CD4-positive, alpha-beta T cell treated with Interleukin-6 for 4 hours (primary cell): ENCODE measurements around the gene AUTS2.

Experiments used
- DNase-seq: peaks from one replicate; pipeline ENCODE4 v3.0.0-alpha.2; 2020; ENCODE audit warnings: mixed read lengths

AUTS2 gene

GRCh38 chr7:70761711-70762328 is 1163.5 kb downstream of the AUTS2 start:
- no peak for DNase-seq

DNA sequence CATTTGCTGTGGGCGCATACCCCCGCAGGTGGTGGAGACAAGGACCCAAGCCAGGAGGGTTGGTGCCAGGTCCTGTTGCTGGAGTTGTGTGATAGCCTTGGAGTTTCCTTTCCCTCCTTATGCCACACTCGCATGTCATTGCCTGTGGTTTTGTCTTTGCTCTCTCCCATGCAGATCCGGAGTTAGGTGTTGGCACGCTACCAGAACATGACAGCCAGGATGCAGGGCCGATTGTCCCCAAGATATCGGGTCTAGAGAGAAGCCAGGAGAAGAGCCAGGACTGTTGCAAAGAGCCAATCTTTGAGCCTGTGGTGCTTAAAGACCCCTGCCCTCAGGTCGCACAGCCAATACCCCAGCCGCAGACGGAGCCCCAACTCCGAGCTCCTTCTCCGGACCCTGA is 1164.4 kb downstream of the AUTS2 start:
- DNase-seq, result no peak

DNA sequence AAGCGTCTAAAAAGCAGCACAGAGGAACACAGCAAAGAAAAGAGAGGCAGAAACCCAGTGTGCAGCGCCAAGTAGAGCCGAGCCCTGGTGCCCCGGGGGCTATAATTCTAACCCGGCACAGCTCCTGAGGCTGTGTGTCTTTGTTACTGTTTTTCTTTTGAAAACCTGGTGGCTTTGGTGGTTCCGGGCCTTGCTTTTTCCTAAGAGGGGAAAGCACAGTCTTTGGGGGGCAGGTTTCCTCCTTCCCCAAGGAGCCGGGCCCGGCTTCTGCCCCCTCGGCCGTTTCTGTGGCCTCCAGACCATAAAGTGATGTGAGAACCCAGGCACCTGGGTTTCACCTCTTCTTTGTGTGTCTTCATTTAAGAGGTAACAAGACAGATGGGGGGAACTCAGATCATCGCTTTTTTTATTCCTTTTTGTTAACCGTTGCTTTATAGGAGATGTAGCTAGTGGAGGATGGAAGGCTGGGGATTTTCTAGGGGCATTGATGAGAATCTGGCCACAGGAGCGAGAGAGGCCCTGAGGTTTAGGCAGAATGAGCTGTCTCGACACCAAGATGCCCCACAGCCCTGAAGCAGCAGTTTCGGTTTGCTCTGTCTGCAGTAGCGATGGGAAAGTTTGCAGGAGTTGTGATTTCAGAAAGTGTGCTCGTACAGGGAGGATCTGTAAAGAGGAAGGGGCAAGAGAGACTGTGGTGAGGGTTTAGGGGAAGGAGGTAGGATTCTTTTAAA is 1165.9 kb downstream of the AUTS2 start:
- peak; percentile 29 for DNase-seq

DNA sequence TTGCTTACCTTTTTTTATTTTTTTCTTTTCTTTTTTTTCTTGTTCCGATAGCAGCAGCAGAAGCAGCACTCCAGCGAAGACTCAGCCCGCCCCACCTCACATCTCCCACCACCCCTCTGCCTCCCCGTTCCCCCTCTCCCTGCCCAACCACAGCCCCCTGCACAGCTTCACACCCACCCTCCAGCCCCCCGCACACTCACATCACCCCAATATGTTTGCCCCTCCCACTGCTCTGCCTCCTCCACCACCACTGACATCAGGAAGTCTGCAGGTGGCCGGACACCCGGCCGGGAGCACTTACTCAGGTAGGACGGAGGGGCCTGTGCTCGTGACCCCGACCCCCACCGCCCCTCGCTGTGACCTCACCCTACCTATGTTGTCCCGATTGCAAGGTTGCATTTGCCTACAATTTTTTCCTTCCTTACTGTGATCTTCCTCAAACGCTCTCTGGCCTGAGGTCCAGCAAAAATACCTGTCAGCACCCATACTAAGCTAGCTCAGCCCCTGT is 1166.5 kb downstream of the AUTS2 start:
- no peak for DNase-seq

GRCh38 chr7:70765651-70766050 is 1167.4 kb downstream of the AUTS2 start:
- no peak for DNase-seq

DNA sequence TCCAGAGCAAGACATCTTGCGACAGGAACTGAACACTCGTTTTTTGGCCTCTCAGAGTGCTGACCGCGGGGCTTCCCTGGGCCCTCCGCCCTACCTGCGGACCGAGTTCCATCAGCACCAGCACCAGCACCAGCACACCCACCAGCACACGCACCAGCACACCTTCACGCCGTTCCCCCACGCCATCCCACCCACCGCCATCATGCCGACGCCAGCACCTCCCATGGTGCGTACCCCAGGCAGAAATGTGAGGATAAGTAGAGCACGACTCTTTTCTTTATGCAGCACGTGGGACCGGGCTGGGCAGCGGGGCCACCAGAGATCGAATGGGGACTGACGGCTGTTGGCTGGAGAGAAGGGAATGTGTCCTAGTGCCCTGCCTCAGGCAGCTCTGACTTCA is 1167.8 kb downstream of the AUTS2 start:
- DNase-seq, result no peak

GRCh38 chr7:70766694-70767093 is 1168.4 kb downstream of the AUTS2 start:
- DNase-seq, result no peak

DNA sequence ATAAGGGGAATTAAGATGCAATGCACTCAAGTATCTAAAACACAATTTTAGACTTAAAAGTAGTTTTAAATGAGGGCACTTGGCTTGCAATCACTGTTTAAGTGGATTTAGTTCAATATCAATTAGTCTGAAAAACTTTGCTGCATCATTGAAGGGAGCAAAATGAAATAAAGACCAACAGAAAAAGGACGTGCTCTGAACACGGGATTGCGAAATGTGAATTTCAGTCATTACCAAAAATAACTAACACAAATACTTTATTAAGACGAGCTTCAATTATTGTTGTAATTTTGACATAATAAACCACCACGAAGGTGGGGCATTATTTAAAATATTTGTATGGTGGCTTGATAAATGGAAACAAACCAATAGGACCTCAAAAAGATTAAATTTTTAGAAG is 1171.9 kb downstream of the AUTS2 start:
- DNase-seq, result no peak

DNA sequence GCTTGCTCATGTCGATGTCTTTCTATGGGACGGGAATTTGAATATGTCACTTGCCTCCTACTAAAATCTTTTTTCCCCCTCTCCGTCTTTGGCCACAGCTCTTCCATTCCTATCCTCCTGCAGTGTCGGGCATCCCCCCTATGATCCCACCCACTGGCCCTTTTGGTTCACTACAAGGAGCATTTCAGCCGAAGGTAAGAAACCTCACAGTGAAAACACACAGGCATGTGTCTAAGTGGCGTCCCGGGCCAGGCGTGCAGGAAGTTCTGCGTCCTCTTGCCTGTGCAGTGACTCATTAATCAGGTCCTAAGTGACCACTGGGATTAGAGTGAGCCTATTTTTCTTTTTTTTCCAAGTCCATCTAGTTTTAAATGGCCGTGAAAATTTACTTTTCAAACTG is 1173.2 kb downstream of the AUTS2 start:
- no peak for DNase-seq

DNA sequence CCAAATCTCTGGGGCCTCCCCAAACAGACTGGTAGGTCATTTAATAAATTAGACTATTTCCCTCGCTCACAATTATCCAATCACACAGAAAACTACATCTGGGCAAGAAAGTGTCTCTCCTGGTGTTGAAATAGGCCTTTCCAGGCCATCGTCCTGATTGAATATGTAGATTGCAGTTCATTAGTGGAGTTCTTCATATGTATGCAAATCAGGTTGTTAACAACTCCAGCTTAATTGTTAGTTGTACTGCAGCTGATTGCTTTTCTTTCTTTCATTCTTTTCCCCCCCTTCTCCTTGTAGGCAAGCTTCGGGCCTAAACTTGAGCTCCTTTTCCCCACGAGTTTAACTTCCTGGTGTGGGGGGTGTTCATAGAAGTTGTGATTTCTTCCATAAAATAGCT is 1174.6 kb downstream of the AUTS2 start:
- DNase-seq, result no peak

DNA sequence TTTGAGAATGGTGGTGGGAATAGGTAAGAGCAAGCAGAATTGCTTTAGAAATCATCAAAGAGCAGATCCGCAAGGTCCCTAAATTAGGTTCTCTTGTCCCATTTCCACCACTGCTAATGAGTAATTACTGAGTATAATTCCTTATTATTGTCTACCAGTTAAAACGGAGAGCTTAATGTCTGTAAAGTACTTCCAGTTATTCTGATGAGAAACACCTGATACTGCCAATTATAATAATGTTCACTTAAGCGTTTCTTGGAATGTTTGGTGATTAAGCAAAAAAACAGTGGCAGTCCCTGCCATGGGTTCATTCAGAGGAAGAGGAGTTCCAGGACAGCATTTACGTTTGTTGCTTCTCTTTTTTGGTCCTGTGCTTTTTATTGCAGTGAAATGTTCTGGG is 1175.1 kb downstream of the AUTS2 start:
- no peak for DNase-seq

- DNase-seq, result no peak
Observed at GRCh38 chr7:70774950-70775527, 1176.8 kb downstream of the AUTS2 start.

DNA sequence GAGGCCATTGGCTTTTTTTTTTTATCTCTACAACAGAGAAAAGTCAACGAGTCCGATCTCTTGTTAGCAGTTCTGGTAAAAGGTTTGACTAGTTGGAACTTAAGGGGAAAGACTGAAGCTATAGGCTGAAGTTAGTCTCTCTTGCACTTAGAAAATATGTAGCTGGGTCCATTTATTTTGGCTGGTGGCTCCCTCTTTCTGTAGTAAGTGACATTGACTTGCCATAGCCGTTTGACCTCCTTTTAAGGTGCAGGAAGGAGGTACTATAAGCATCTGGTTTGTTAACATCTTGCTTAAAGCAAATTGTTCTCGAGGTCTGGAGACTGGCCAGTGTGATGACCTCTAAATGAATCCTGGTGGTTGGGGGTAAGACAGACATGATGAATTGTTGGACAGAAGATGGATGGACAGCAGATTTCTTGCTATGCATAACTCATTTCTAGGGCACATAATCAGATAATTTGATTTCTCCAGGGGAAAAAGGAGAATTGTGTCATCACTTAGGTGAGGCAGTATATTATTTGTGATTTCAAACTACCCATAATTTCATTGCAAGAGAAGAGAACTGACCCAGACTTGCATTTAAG is 1177.4 kb downstream of the AUTS2 start:
- DNase-seq, result no peak

GRCh38 chr7:70776627-70777101 is 1178.4 kb downstream of the AUTS2 start:
- peak; percentile 38 for DNase-seq

DNA sequence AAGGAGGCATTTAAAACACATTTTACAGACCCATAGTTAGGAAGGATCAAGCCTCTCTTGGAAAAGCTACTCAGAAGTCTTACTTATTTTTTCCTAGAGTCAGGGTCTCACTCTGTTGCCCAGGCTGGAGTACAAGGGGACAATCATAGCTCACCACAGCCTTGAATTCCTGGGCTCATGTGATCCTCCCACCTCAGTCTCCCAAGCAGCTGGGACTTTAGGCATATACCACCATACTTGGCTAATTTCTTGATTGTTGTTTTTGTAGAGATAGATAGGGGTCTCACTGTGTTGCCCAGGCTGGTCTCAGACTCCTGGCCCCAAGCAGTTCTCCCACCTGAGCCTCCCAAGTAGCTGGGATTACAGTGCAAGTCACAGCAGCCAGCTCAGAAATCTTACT is 1179.0 kb downstream of the AUTS2 start:
- DNase-seq, result no peak

- DNase-seq, result no peak
Observed at GRCh38 chr7:70778585-70778984, 1180.3 kb downstream of the AUTS2 start.

DNA sequence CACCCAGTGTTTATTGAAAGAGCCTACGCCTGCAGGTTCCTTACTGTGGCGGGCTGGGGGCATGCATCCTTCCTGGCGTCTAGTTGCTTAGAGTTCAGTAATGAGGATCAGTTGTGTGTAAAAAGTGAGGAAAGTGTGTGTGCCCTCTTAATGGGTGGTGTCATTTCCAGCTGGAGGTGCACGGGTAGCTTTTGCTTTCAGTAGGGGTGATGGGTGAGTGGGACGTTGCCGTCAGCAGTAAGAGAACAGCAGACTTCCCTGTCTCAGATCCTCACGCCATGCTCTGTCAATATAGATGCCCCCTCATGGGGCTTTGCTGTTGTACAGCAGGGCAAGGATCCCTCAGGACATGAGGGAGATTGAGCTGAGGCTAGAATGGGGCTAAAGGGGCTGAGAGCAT is 1181.0 kb downstream of the AUTS2 start:
- peak; percentile 30 for DNase-seq

GRCh38 chr7:70781922-70782311 is 1183.6 kb downstream of the AUTS2 start:
- no peak for DNase-seq

GRCh38 chr7:70782796-70783195 is 1184.5 kb downstream of the AUTS2 start:
- DNase-seq, result no peak

GRCh38 chr7:70785427-70785826 is 1187.2 kb downstream of the AUTS2 start:
- no peak for DNase-seq

- no peak for DNase-seq
Observed at GRCh38 chr7:70786076-70786475, 1187.8 kb downstream of the AUTS2 start.

- DNase-seq, result no peak
Observed at GRCh38 chr7:70787286-70787685, 1189.0 kb downstream of the AUTS2 start.

DNA sequence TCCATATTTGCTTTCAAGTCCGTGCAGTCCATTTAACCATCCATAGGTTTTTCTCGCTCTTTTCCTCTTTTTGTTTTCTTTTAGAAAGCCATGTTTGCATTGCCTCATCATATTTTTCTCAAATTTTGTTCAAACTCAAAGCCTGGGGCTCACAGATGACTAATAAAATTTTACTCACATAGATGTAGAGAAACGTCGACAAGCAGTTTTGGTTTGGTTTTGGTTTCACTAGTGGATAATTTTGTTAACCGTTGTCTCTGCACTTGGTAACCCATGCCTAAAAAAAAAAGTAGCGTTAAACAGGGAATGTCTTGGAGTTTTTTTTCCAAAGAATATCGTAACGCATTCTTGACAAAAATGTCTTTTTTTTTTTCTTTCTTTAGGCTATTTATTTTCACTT is 1189.5 kb downstream of the AUTS2 start:
- no peak for DNase-seq

DNA sequence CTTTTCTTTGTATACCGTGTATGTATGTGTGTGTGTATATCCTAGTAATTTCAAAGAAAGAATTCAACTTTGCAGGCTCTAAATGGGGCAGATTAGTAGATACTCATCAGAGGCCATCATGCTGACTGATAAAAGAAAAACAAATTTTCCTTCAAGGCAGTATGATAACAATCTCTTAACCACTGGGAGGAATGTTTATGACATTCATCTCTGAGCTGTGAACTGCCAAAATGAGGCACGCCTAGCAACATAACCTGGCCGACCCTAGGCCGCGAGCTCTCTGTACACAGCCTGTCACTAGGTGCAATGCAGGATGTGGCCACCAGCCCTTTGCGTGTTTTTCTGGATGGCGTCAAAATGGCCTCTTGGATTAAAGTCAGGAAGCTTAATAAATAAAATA is 1190.0 kb downstream of the AUTS2 start:
- peak; percentile 64 for DNase-seq
